Nephron (organoid): Measurements from ENCODE around the gene ROGDI.

Experiments used
- H3K27ac Mint-ChIP-seq, 3 experiments: 2 replicates each; pipeline ENCODE4 v1.8.0; 2020; ENCODE audit warnings: mixed read lengths in 3 of 3, mild to moderate bottlenecking in 2 of 3, moderate library complexity in 1 of 3
- H3K27me3 Mint-ChIP-seq: 2 replicates; pipeline ENCODE4 v1.8.0; 2021; ENCODE audit warnings: low read depth, mild to moderate bottlenecking, moderate library complexity, mixed read lengths
- H3K36me3 Mint-ChIP-seq: 2 replicates; pipeline ENCODE4 v1.8.0; 2020; ENCODE audit warnings: low read depth, mixed read lengths
- H3K4me1 Mint-ChIP-seq: 2 replicates; pipeline ENCODE4 v1.8.0; 2020; ENCODE audit warnings: mixed read lengths
- H3K4me3 Mint-ChIP-seq, 3 experiments: 2 replicates each; pipeline ENCODE4 v1.8.0; 2020; ENCODE audit warnings: mild to moderate bottlenecking in 3 of 3, mixed read lengths in 3 of 3, moderate library complexity in 2 of 3
- H3K9me3 Mint-ChIP-seq: 2 replicates; pipeline ENCODE4 v1.8.0; 2020; ENCODE audit warnings: mixed read lengths
- TF ChIP-seq, protein P1 (sequence below), 3 experiments: fragments of 200-600 bp; sonication (generic); IDR thresholded peaks; one replicate each; pipeline ENCODE4 v1.5.0; 2021; ENCODE audit warnings: antibody characterized with exemption in 3 of 3; ENCODE audit not compliant: unreplicated experiment in 3 of 3

ROGDI gene

DNA sequence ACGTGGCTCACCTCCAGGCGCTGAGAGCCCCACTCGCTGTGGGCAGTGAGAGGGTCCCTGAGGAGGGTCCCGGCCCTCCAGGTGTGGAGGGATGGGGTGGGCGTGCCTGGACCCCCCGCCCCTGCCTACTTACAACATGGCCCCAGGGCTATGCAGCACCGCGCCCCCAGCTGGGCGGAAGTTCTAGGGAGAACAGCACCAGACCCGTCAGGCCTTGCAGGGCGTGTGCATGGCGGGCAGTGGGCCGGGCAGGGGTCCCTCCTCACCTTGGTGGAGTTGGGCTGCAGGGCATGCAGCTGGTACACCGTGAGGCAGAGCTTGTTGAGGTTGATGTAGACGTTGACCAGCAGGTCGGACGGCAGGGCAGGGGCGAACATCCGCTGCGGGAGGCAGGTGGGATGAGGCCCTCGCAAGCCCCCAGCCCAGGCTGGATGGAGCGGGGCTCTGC is 4.6 kb downstream of the ROGDI start:
- H3K27me3 Mint-ChIP-seq = no peaks in the 10 kb centered on the region
- no peaks in the 10 kb centered on the region for H3K9me3 Mint-ChIP-seq
- peaks cover 6% of the 10 kb centered on the region for H3K4me1 Mint-ChIP-seq
- H3K36me3 Mint-ChIP-seq = peaks cover 4% of the 10 kb centered on the region
- TF ChIP-seq, protein P1, sequence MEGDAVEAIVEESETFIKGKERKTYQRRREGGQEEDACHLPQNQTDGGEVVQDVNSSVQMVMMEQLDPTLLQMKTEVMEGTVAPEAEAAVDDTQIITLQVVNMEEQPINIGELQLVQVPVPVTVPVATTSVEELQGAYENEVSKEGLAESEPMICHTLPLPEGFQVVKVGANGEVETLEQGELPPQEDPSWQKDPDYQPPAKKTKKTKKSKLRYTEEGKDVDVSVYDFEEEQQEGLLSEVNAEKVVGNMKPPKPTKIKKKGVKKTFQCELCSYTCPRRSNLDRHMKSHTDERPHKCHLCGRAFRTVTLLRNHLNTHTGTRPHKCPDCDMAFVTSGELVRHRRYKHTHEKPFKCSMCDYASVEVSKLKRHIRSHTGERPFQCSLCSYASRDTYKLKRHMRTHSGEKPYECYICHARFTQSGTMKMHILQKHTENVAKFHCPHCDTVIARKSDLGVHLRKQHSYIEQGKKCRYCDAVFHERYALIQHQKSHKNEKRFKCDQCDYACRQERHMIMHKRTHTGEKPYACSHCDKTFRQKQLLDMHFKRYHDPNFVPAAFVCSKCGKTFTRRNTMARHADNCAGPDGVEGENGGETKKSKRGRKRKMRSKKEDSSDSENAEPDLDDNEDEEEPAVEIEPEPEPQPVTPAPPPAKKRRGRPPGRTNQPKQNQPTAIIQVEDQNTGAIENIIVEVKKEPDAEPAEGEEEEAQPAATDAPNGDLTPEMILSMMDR (IDR thresholded peaks at IDR 0.05; ENCODE audit: unreplicated experiment in 3 of 3) = no peak
- no peak overlapping the region for H3K27ac Mint-ChIP-seq
- H3K4me3 Mint-ChIP-seq = no peak overlapping the region

DNA sequence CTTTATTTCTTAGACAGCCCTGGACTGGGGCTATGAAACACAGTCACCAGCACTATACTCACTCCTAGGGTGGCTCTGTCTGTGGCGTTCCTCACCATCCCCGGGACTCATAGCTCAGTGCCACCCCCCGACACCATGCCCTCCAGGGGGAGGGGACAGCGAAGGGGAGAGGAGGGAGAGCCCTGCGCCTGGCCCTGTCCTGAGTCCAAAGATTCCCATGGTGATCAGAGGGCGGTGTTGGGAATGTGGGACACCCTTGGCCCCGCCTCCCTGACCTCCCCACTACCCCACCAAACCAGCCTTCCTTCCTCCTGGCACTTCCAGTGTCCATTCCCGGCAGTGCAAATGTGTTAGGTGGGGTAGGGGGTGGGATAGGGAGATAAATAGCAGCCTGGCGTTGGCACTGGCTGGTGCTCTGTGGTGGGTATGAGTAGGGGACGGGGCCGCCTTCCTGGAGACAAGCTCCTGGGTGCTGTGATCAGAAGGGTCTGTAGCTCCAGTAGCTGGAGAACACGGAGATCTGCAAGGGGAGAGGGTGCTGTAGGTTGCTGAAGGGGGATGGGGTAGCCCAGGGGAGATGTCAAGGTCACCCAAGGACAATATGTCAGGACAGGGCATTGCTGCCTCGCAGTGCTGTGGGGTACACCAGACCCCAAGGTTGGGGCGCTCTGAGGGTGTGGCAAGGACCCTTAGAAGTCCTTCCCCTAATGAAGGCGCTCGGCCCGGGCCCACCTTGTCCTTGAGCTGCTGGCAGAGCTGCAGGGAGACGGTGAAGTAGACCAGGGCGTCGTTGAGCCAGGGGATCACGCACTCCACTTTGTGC is 5.2 kb downstream of the ROGDI start:
- Mint-ChIP-seq H3K36me3 (peaks cover 4% of the 10 kb centered on the region), H3K4me3 (no peak overlapping the region), H3K27ac (no peak overlapping the region), H3K27me3 (no peaks in the 10 kb centered on the region), H3K9me3 (no peaks in the 10 kb centered on the region), H3K4me1 (peaks cover 6% of the 10 kb centered on the region)
- TF ChIP-seq, protein P1 (IDR thresholded peaks at IDR 0.05; ENCODE audit: unreplicated experiment in 3 of 3) = no peak

DNA sequence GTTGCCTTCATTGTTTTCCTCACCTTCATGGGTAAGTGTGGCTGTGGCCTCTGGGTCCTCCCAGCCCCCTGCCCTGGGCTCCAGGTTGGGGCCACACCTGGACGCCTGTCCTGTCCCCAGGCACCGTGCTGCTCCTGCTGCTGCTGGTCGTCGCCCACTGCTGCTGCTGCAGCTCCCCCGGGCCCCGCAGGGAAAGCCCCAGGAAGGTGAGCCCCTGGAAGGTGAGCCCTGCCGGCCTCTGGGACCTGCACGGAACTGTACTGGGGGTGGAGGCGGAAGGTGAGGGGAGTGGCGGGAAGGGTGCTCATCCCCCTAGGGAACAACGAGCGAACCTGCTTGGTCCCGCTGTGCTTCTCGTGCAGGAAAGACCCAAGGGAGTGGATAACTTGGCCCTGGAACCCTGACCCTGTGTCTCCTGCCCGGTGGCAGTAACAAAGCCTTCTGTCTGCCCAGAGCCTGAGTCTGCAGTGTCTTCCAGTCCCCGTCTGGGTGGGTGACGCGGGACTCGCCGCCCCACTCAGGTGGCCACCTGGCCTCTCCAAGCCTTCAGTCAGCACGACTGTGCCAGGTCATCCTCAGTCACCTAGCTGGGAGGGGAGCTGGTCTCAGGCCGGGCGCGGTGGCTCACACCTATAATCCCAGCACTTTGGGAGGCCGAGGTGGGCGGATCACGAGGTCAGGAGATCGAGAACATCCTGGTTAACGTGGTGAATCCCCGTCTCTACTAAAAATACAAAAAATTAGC is 6.4 kb downstream of the ROGDI start:
- Mint-ChIP-seq H3K27me3 (no peaks in the 10 kb centered on the region), H3K36me3 (peaks cover 4% of the 10 kb centered on the region), H3K4me1 (peaks cover 6% of the 10 kb centered on the region), H3K27ac (no peak overlapping the region), H3K4me3 (no peak overlapping the region), H3K9me3 (no peaks in the 10 kb centered on the region)
- TF ChIP-seq, protein P1 (IDR thresholded peaks at IDR 0.05; ENCODE audit: unreplicated experiment in 3 of 3) = no peak

DNA sequence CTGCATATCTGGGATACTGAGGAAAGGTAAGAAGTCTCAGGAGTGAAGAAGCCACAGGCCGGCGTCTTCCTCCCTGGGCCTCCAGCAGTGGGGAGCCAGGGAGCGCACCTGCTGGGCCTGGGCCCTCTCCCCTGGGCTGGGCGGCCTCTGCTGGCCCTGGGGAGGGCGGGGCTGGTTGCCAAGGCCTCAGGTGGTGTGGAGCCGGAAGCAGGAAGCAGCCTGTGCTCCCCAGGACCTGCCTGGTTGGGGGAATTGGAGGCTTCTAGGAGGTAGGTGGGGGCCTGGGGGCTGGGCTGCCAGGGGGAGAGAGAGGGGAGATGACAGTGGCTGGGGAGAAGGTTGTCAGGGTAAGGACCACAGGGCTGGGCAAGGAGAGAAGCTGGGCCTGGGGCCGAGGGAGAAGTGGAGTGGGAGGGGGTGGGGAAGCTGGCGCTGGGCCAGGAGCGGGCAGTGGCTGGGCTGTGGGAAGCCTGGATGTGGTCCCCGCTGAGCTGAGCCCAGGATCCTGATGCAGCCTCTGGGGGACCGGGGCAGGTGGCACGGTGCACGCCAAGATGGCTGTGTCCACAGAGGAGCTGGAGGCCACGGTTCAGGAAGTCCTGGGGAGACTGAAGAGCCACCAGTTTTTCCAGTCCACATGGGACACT is 7.1 kb downstream of the ROGDI start, which contains the start of gene SMIM22:
SMIM22 (plus strand) TSS at position 189 of the 647 bp plus-strand sequence; CDS start at position 555, 366 bp downstream.
- no peaks in the 10 kb centered on the region for H3K27me3 Mint-ChIP-seq

DNA sequence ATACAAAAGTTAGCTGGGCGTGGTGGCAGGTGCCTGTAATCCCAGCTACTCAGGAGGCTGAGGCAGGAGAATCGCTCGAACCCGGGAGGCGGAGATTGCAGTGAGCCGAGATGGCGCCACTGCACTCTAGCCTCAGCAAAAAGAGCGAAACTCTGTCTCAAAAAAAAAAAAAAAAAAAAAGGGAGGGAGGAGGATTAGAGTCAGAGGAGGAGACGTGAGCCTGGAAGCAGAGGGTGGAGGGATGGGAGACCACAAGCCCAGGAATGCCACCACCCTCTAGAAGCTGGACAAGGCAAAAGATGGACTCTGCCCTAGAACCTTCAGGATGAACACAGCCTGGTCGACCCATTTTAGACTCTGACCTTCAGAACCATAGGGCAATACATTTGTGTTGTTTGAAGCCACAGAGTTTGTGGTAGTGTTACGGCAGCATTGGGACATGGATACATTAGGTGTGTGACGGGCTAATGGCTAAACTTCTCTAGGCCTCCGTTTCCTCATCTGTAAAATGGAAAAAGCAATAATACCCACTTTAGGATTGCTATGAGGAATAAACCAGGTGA is 9.4 kb downstream of the ROGDI start:
- TF ChIP-seq, protein P1 (IDR thresholded peaks at IDR 0.05; ENCODE audit: unreplicated experiment in 3 of 3) = no peak
- Mint-ChIP-seq H3K4me1 (no peaks in the 10 kb centered on the region), H3K9me3 (no peaks in the 10 kb centered on the region), H3K36me3 (peaks cover 4% of the 10 kb centered on the region), H3K4me3 (no peak overlapping the region), H3K27me3 (no peaks in the 10 kb centered on the region), H3K27ac (no peak overlapping the region)

More for the DNA sequence above, 7.1 kb downstream of the ROGDI start, which contains the start of gene SMIM22:
- Mint-ChIP-seq H3K36me3 (peaks cover 4% of the 10 kb centered on the region), H3K9me3 (no peaks in the 10 kb centered on the region), H3K27ac (no peak within 1 kb of the TSS), H3K4me3 (no peak within 1 kb of the TSS), H3K4me1 (peaks cover under 1% of the 10 kb centered on the region)
- TF ChIP-seq, protein P1 (IDR thresholded peaks at IDR 0.05; ENCODE audit: unreplicated experiment in 3 of 3) = no peak
